CD1c-positive myeloid dendritic cell (primary cell): ENCODE data around the gene SLC5A10.
"Not testable (repeated sequence)": the region's sequence is repeated elsewhere in the genome, so short reads cannot be mapped to it uniquely, and the experiment has no call there.

ENCODE experiments used
- DNase-seq: peaks from one replicate; pipeline ENCODE4 v3.0.0-alpha.2; 2016; ENCODE audit errors: extremely low spot score

SLC5A10 gene

DNA sequence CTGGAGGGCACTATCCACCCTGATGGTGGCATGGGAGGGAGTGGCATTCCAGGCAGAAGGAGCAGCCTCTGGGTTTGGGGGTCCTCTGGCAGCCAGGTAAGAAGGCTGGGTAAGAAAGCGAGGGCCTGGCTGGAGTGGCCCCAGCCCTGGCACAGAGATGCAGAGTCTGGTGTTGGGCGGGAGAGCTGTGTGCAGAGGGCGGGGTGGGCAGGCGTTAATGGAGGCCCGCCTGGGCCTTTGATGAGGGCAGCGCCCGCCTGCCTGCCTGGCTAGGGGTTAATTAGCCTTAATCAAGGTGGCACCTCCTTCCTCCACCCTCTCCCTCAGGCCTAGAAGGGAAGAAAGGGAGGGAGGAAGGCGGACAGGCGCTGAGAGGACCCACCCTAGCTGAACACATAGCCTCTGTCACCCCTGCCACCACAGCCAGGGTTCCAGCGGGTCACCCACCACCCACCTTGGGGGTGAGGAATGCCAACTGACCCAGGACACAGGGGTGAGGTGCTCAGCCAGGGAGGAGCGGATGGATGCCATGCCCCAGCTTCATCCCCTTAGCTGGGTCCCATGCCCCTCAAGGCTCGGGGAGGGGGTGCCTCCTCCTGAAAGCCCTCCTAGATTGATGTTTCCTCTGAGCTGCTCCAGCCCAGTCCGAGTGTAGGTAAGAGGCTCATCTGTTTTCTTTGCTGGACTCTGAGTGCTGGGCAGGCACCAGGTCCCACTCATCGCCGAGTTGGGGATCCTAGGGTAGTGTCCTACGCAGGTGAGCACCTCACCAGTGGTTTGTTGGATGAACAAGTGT is 66.0 kb downstream of the SLC5A10 start:
- DNase-seq, result no peak

DNA sequence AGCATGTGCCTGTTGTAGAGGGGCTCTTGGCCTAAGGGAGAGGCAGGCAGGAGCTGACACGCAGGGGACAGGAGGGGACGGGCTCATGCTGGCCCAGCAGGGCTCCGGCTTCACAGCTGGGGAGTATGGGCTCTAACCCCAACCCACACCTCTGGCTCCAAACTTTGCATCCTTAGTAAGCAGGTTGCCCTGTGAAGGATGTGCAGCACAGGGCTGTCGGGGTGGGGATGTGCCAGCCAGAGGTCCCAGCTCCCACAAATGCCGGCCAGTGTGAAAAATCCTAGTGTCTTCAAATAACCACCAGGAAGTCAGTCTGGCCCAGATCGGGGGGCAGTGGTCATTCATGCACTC is 66.6 kb downstream of the SLC5A10 start:
- DNase-seq, result no peak

DNA sequence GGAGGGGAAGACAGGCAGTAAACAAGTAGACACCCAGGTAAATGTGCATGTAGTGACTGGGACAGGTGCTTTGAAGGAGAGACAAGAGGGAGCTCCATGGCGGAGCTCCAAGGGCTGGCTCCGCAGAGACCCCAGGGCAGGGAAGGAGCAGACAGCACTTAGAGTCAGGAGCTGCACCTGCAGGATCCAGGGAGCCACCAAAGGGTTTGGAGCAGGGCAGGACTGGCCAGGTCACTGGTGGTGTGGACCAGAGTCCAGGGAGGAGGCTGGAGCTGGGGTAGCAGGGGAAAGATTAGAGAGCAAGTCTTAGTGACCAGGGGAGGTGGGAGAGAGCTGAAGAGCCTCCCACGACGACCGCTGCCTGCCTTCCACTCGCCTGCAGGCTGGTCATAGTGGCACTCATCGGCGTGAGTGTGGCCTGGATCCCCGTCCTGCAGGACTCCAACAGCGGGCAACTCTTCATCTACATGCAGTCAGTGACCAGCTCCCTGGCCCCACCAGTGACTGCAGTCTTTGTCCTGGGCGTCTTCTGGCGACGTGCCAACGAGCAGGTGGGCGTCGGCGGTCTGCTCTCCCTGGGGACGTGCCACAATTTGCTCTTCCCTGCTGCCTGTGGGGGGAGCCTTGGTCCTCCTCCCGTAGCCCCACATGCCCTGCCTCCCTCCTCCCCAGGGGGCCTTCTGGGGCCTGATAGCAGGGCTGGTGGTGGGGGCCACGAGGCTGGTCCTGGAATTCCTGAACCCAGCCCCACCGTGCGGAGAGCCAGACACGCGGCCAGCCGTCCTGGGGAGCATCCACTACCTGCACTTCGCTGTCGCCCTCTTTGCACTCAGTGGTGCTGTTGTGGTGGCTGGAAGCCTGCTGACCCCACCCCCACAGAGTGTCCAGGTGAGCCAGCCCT is 67.3 kb downstream of the SLC5A10 start:
- no peak for DNase-seq

DNA sequence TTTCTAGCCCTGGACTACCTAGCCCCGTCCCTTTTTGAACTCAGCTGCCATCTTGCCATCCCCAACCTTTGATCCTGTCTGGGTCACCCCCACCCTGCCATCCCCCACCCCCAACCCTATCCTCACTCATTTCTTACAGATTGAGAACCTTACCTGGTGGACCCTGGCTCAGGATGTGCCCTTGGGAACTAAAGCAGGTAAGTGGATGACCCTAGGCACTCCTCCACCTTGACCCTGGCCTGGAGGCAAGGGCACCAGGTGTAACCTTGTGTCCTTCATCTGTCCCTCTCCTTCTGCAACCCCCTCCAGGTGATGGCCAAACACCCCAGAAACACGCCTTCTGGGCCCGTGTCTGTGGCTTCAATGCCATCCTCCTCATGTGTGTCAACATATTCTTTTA is 68.1 kb downstream of the SLC5A10 start:
- DNase-seq, result no peak

DNA sequence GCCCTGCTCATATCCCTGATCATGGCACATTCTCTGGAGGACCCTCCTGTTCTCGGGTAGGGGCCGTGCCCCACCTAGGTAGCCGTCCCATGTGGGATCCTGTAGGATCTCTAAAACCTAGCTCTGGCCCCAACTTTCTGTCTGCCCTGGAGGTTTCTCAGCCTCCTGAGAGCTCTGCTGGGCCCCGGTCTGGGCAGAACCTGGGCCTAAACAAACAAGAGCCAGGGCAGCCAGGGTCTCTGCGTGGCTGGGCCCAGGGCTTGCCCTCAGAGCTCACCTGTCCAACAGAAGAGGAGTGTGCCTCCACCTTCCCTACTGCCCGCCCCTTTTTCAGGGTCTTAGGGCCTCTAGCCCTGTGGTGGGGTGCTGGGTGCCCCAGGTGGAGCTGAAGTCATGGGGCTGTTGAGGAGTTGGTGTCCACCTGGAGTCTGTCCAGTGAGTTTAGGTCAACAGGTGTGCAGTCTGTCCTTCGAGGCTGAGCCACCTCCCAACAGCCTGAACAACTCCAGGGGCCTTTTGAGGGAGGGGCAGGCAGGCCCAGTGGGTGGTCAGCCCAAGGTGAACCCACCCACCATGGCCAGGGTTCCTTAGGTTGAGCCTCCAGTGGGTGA is 69.2 kb downstream of the SLC5A10 start:
- not testable (repeated sequence) for DNase-seq

DNA sequence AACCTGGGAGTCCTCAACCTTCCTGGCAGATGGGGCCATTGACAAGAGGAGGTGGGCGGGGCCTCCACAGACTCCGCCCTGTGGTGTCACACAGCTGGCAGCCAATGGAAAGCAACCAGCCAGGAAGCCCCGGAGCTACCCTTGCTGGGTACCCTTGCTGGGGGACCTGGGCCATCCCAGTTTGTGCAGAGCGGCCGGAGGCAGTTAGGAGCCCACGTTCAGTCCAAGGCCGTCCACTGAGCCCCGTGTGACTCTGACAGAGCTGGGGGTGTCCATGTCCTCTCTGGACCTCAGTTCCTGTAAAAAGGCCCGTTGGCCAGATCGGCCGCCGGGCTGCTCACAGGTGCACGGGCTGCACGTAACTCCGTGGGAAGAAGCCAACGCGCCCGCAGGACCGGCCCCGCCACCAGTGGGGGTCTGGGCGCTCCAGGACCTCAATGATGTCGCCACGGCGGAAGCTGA is 69.7 kb downstream of the SLC5A10 start:
- DNase-seq, result no peak

DNA sequence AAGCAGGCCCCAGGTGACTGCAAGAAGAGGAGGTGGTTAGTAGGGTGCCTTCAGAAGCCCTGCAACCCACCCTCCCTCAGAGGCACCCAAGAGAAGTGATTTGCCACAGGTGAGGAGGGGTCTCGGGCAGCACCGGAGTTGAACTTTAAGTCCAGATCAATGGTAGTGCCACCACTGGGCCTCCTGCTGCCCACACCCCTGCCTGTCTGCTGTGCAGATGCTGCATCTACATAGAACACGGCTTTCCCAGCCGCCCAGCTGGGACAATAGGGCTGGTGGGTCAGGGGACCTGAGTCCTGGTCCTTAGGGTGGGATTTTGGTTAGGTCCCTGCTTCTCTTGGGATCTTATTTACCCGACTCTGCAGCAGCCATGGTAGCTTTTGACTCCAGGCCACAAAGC is 70.2 kb downstream of the SLC5A10 start:
- no peak for DNase-seq

DNA sequence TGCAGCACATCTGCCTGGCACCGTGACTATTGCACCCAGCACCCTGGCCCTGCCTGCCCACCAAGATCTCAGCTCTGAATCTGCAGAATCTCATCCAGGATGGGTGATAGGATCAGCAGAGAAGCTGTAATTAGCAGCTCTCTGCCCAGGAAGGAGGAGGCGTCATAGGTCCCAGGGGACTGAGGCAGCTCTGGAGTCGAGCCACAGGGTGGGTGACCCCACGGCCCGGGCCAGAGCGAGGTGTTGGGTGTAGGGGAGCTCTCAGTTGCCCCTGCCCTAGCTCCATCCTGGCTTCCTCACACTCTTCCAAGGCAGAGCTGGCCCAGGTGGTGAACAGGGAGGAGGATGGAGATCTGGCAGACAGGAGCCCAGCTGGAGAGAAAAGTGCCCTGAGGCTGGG is 70.8 kb downstream of the SLC5A10 start:
- DNase-seq, result no peak

DNA sequence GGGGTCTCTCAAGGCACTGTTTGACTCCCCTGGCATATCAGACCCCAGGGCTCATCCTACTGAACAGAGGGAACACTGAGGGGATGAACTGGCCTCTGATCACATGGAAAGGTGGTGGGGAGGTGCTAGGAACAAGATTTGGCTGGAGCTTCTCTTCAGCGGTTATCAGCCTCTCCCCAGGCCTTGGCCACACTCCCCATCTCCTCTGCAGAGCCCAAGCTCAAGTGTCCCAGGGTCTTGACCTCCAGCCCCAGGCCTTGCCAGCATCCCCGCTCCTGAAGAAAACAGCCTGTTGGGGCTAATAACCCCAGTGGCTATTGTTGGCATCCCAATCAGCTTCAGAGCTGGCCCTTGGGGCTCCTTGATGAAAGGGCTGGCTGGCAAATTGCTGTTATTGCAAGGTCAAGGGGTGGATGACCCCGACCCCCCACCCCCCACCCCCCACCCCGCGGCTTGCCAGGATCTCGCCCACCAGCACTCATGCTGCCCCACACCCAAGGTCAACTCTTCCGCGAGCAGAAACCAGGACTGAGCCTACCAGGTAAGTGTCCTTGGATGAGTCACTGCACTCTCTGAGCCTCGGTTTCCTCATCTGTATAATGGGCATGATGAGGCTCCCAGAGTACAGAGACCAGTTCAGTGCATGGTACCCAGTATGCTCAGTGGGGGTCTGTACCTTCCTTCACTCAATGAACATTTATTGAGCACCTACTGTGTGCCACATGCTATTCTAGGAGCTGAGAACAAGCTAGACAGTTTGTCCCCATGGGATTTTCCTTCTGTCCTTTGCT is 71.4 kb downstream of the SLC5A10 start:
- no peak for DNase-seq

DNA sequence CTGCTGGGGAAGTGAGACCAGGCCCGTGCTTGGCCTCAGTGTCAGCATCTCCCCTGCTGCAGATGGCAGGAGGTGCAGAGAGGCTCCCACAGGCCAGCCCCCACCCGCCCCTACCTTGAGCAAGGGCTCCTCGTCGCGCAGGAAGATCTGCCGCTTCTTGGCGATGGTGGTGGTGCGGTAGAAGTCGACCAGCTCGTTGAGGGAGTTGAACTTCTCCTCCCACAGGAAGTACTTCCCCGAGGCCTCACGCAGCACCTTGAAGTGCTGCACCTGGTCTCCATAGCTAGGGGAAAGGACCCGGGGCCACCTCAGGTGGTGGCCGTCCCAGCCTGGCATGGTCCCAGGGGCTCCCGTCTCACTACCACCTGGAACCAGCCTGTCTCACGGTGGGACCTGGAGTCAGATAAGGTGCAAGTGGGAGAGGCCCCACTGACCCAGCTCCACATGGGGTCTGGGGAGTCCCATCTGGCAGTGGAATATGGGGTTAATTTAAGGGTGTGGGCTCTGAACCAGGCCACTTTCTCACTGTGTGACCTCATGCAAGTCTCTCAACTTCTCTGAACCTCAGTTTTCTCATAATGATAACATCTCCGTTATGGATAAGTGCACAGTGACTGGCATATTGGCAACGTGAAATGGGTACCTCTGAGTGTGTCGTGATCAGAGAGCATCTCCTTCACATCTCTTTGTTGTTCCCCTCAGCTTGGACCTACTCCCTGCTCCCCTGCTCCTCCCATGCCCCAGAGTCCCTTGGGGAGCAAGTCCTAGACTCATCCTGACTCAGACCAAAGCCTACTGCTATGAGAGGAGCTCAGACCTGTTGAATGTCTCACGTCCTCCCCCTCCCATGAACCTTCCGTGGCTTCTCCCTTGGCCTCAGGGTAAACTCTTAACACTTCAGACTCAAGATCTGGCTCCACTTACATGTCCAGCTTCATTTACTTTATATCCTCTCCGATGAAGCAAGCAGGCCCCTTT is 72.4 kb downstream of the SLC5A10 start:
- no peak for DNase-seq

DNA sequence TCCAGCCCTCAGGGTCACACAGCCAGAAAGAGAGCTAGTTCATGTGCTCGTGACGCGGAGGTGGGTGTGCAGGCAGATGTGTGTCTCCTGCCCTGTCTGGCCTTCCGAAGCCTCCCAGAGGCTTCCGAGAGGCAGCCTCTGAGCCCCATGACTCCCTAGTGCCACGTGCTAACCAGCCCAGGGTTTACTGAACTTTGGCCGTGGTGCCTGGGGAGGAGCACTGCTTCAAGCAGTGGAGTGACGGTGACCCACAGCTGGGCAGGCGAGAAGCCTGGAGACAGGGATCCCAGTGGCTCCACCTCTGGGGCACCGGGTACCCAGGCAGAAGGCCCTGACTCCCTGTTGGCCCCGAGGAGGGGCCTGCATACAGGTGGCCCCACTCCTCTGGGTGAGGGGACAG is 76.7 kb downstream of the SLC5A10 start:
- not testable (repeated sequence) for DNase-seq

DNA sequence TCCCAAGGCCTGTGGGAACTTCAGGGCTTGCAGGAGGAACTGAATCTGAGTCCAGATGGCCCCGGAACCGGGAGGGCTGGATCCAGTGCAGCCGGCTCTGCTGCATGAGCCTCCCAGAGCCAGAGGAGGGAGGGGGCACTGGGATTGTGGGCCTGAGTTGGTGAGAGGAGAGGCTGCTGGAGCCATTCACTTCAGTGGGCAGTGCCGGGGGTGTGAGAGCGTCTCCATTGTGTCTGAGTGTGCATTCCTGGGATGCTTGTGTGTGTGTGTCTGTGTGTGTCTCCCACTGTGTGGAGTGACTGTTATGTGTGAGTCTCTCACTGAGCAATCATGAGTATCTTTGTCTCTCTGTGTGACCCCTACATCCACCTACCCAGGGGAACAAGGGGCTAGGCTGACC is 77.8 kb downstream of the SLC5A10 start:
- not testable (repeated sequence) for DNase-seq

DNA sequence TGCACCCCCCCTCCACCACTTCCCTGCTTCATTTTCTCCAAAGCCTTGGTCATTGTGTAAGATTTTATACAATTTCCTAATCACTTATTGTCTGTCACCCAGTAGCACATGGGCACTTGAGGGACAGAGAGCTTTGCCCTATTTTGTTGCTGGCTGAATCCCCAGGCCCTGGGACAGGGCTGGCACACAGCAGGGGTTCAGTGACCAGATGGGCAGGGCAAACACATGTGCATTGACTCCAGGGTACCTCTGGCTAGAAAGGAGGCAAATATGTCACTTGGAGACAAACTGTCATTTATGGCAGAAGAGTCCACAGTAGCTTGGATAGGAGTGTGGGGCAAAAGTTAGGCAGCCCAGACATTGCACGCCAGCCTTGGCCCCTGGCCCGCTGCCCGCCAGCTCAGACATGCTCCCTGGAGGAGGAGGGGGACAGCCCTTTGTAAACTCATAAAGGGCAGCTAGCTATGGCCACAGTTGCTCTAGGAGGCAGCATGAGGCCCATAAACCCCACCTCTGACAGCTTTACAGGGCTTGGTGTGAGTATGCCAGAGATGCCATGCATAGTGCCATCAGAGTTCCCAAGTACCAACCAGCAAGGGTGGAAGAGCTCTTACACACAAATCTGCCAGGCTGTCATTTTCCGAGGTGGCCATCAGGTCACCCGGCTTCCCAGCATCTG is 78.9 kb downstream of the SLC5A10 start:
- not testable (repeated sequence) for DNase-seq

DNA sequence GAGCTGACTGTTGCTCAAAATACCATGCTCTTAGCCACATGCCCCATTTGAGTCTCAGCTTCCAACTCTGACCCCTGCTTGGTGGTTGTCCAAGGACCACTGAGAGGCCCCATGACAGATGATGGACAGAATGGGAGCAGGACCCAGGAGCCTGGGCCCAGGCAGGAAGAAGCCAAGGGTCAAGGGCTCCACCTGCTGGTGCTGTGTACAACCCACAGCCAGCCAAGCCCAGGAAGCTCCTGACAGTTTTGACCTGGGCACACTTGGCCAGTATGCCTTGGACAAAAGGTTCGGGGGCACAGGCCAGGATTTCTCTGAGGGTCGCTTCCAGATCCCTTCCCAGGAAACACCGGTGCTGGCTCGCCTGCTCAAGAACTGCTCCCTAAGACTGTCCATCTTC is 79.8 kb downstream of the SLC5A10 start:
- DNase-seq, result not testable (repeated sequence)

DNA sequence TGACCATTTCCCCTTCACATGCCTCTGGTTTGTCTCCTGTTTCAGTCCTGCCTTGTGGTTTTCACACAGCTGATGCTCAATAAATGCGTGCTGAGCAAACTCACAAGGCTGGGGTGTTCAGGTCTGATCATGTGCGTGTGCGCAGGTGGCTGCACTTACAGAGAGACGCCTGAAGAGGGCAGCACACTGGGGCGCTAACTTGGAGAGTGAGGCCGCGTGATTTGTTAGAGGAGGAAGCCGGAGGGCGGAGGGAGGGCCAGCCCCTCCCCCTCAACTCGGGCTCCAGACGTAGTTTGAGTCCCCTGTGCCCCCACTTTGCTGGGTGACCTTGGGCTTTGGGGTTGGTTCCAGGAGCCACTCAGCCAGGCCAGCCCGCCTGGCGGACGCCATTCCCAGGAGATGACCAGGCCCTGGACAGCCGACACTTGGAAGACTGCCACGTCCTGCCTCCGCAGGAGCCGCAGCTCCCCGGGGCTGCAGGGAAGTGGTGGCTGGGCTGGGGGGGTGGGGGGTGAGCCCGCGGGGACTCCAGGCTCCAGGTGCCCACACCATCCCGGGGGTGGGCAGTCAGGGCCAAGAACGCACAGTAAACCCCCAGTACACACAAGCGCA is 80.5 kb downstream of the SLC5A10 start:
- not testable (repeated sequence) for DNase-seq

DNA sequence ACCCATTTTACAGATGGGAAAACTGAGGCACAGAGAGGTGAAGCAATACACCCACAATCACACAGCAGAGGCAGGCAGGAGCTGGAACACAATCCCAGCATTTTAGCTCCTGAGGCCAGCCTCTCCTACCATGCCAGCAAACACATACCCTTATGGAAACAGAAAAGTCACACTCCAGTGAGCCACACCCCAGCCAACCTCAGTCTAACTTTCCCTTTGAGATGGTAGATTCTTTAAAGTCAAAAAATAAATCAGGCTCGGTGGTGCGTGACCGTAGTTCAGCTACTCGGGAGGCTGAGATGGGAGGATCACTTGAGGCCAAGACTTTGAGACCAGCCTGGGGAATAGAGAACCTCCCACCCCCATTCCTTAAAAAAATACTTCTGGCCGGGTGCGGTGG is 84.2 kb downstream of the SLC5A10 start:
- DNase-seq, result not testable (repeated sequence)

DNA sequence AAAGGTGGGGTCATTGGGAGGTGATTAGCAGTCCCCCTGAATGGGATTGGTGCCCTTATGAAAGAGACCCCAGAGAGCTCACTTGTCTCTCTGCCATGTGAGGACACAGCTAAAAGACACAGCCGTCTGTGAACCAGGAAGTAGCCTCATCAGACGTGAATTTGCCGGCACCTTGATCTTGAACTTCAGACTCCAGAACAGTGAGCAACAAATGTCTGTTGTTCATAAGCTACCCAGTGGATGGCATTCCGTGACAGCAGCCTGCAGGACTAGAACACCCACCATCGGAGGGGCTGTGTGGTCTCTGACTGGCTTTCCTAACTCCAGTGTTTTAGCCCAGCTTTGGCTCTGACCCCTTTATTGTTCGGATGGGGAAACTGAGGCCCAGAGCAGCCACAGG is 85.6 kb downstream of the SLC5A10 start:
- DNase-seq, result not testable (repeated sequence)

DNA sequence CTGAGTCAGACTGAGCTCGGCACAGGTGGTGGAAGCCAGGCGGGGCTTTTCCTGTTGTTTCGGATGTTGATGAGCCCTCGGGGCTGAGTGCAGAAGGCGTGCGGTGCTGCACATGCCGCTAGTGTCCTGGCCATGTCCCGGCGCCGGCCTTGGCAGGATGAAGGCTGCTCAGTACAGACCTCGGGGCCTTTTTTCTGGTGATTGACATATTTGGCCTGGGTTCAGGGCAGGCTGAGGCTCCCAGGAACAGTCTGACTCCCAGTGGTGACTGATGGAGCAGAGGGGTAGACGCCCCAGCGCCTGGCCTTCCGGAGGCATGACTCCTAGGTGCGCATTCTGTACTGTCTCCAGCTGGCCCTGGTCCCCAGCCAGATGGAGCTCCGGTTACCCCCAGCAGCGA is 86.0 kb downstream of the SLC5A10 start:
- not testable (repeated sequence) for DNase-seq

DNA sequence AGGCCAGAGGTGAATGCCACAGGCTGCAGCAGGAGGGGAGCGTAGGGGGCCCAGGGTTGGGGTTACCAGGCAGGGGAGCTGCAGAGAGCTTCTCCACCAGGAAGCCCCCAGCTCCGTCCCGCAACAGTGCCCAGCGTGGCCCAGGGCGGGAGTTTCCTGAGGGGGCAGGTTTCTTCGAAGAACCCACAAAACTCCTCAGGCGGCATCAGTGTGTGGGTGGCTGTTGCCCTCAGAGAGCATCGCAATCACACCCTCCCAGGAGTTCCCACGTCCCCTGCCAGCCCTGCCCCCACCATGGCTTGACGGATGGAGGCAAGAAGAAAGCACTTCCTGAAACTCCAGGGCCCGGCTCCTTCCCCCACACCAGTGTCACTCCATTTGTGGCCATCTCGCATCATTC is 86.8 kb downstream of the SLC5A10 start:
- DNase-seq, result not testable (repeated sequence)
